ENCODE measurements around the gene PTCD1. TPM values are rescaled to one million over a fixed set of nuclear protein-coding genes. Genes with fewer than 3 reads are reported as not detected.
A peak's percentile ranks its signal among the peaks of the same experiment; 100 is the strongest.

Gene PTCD1
- total and polyA plus RNA-seq, 9 of the 15 experiments (the other 6 are each of a cell fraction or from before 2014, with no cell fraction given) = 0.46 to 17.1 (median 6.2) TPM

- TF ChIP-seq, protein P1, sequence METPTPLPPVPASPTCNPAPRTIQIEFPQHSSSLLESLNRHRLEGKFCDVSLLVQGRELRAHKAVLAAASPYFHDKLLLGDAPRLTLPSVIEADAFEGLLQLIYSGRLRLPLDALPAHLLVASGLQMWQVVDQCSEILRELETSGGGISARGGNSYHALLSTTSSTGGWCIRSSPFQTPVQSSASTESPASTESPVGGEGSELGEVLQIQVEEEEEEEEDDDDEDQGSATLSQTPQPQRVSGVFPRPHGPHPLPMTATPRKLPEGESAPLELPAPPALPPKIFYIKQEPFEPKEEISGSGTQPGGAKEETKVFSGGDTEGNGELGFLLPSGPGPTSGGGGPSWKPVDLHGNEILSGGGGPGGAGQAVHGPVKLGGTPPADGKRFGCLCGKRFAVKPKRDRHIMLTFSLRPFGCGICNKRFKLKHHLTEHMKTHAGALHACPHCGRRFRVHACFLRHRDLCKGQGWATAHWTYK (CRISPR knock-in tag; IDR thresholded peaks at IDR 0.05) = peak; percentile 68; the same call in 1 of the 2 replicates
- TF ChIP-seq HMG20A (CRISPR knock-in tag; conservative IDR thresholded peaks at IDR 0.05) = no peak
- peak in 1 of 2 experiments; percentile 82; a peak in 2 of 4 replicates for TF ChIP-seq UBTF (IDR thresholded peaks at IDR 0.05; ENCODE audit: borderline replicate concordance in 1 of 2, low read depth in 2 of 2, low read length in 2 of 2)
- TF ChIP-seq ZBTB7A (IDR thresholded peaks at IDR 0.05; ENCODE audit: borderline replicate concordance, control insufficient read depth, low read depth, low read length) = peak; percentile 85; the same call in 1 of the 2 replicates
- TF ChIP-seq PHB (CRISPR knock-in tag; IDR thresholded peaks at IDR 0.05) = no peak
- TF ChIP-seq, protein P2, sequence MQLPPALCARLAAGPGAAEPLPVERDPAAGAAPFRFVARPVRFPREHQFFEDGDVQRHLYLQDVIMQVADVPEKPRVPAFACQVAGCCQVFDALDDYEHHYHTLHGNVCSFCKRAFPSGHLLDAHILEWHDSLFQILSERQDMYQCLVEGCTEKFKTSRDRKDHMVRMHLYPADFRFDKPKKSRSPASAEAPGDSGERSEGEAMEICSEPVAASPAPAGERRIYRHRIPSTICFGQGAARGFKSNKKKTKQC (CRISPR knock-in tag; IDR thresholded peaks at IDR 0.05) = no peak; the same call in 1 of the 2 replicates
- peak; percentile 47 for TF ChIP-seq CXXC5 (CRISPR knock-in tag; IDR thresholded peaks at IDR 0.05)
- no peak for TF ChIP-seq XRCC3 (IDR thresholded peaks at IDR 0.05)
- TF ChIP-seq CBFA2T3 (IDR thresholded peaks at IDR 0.05) = no peak
- TF ChIP-seq ZNF445 (CRISPR knock-in tag; IDR thresholded peaks at IDR 0.05; ENCODE audit: low read depth) = no peak
- TF ChIP-seq MED1 (CRISPR knock-in tag; IDR thresholded peaks at IDR 0.05; ENCODE audit: borderline replicate concordance) = no peak
- no peak for TF ChIP-seq ZNF551 (CRISPR knock-in tag; IDR thresholded peaks at IDR 0.05)
- TF ChIP-seq ZNF134 (CRISPR knock-in tag; conservative IDR thresholded peaks at IDR 0.05) = no peak
- peak; percentile 52 to 78; a peak in 1 of 4 replicates for TF ChIP-seq SIN3A (IDR thresholded peaks at IDR 0.05; ENCODE audit: borderline replicate concordance in 2 of 2, control insufficient read depth in 1 of 2, low read depth in 2 of 2, low read length in 2 of 2)
- no peak for TF ChIP-seq FOXA3 (CRISPR knock-in tag; conservative IDR thresholded peaks at IDR 0.05 in 1 of 2, IDR thresholded peaks at IDR 0.05 in 1 of 2)
- TF ChIP-seq HOMEZ (CRISPR knock-in tag; IDR thresholded peaks at IDR 0.05) = no peak
- TF ChIP-seq, protein P3, sequence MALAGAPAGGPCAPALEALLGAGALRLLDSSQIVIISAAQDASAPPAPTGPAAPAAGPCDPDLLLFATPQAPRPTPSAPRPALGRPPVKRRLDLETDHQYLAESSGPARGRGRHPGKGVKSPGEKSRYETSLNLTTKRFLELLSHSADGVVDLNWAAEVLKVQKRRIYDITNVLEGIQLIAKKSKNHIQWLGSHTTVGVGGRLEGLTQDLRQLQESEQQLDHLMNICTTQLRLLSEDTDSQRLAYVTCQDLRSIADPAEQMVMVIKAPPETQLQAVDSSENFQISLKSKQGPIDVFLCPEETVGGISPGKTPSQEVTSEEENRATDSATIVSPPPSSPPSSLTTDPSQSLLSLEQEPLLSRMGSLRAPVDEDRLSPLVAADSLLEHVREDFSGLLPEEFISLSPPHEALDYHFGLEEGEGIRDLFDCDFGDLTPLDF (CRISPR knock-in tag; IDR thresholded peaks at IDR 0.05) = no peak
- no peak for TF ChIP-seq ZBTB1 (CRISPR knock-in tag; IDR thresholded peaks at IDR 0.05; ENCODE audit: borderline replicate concordance, low read depth)
- TF ChIP-seq SRSF1 (IDR thresholded peaks at IDR 0.05; ENCODE audit: low read depth, low read length) = no peak
- no peak for TF ChIP-seq TRIM24 (IDR thresholded peaks at IDR 0.05)
- TF ChIP-seq SNIP1 (IDR thresholded peaks at IDR 0.05; ENCODE audit: low read depth) = no peak
Measured at GRCh38 chr7:99375070-99375807, 63.4 kb downstream of the PTCD1 start (continued).
